ENCODE data around the gene CAB39L. TPM values are rescaled to one million over a fixed set of nuclear protein-coding genes. Genes with fewer than 3 reads are reported as not detected.

The CAB39L gene
- total and polyA plus RNA-seq, 2 experiments from 2014 or later, result 3.3 to 4.4 TPM

GRCh38 chr13:49314344-49314882 is 129.5 kb downstream of the CAB39L start:
- Mint-ChIP-seq H3K4me1 (peaks cover 2% of the 10 kb centered on the region; the same call in 1 of the 3 replicates), H3K27ac (no peak overlapping the region), H3K27me3 (ENCODE audit: insufficient read depth, low read depth, poor library complexity) (peaks cover 2% of the 10 kb centered on the region), H3K9me3 (no peaks in the 10 kb centered on the region), H3K36me3 (ENCODE audit: low read depth) (no peaks in the 10 kb centered on the region), H3K4me3 (no peak overlapping the region)
- Histone ChIP-seq H2AFZ (no peak overlapping the region), H3K79me2 (replicated peaks; ENCODE audit: insufficient read depth) (no peaks in the 10 kb centered on the region), H3F3A (replicated peaks; ENCODE audit: low read depth) (no peaks in the 10 kb centered on the region), H3K4me2 (no peak overlapping the region), H3K27ac (ENCODE audit: low read depth) (no peak overlapping the region), H3K36me3 (ENCODE audit: insufficient read depth) (no peaks in the 10 kb centered on the region), H3K4me3 (no peak overlapping the region), H4K20me1 (replicated peaks; ENCODE audit: insufficient read depth) (no peaks in the 10 kb centered on the region), H3K27me3 (ENCODE audit: insufficient read depth) (no peaks in the 10 kb centered on the region), H3K9me2 (ENCODE audit: insufficient read depth) (no peaks in the 10 kb centered on the region), H3K4me1 (ENCODE audit: insufficient read depth) (no peaks in the 10 kb centered on the region)
- ATAC-seq (no peak), DNase-seq (ENCODE audit: low spot score) (no peak)
- TF ChIP-seq CREB1 (CRISPR knock-in tag; IDR thresholded peaks at IDR 0.05; ENCODE audit: low read depth) (no peak), STAT1 (IDR thresholded peaks at IDR 0.05; ENCODE audit: unreplicated experiment) (no peak), NANOG (IDR thresholded peaks at IDR 0.05; ENCODE audit: borderline replicate concordance) (no peak), ZNF114 (CRISPR knock-in tag; IDR thresholded peaks at IDR 0.05) (no peak)

DNA sequence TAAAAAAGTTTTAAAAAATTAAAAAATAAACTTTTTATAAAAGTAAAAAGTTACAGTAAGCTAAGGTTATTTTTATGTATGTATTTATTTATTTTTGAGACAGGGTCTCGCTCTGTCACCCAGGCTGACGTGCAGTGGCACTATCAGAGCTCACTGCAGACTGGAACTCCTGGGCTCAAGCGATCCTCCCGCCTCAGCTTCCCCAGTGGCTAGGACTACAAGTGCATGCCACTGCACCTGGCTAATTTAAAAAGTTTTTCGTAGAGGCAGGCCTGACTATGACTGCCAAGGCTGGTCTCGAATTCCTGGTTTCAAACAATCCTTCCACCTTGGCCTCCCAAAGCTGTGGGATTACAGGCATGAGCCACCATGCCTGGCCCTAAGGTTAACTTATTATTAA is 132.0 kb downstream of the CAB39L start:
- Mint-ChIP-seq H3K4me1 (peaks cover 7% of the 10 kb centered on the region), H3K4me3 (no peak overlapping the region), H3K27ac (no peak overlapping the region), H3K9me3 (no peaks in the 10 kb centered on the region), H3K36me3 (ENCODE audit: low read depth) (no peaks in the 10 kb centered on the region), H3K27me3 (ENCODE audit: insufficient read depth, low read depth, poor library complexity) (peaks cover 2% of the 10 kb centered on the region)
- H3F3A ChIP-seq (replicated peaks; ENCODE audit: low read depth), result no peaks in the 10 kb centered on the region
- H4K20me1 ChIP-seq (replicated peaks; ENCODE audit: insufficient read depth), result no peaks in the 10 kb centered on the region
- H2AFZ ChIP-seq, result no peak overlapping the region
- H3K36me3 ChIP-seq (ENCODE audit: insufficient read depth), result no peaks in the 10 kb centered on the region
- H3K27me3 ChIP-seq (ENCODE audit: insufficient read depth), result no peaks in the 10 kb centered on the region
- no peak overlapping the region for H3K4me2 ChIP-seq
- no peaks in the 10 kb centered on the region for H3K9me2 ChIP-seq (ENCODE audit: insufficient read depth)
- H3K79me2 ChIP-seq (replicated peaks; ENCODE audit: insufficient read depth), result no peaks in the 10 kb centered on the region
- no peak for DNase-seq (ENCODE audit: low spot score)
- no peak overlapping the region for H3K4me3 ChIP-seq
- H3K4me1 ChIP-seq (ENCODE audit: insufficient read depth), result no peaks in the 10 kb centered on the region
- no peak for ATAC-seq
- no peak overlapping the region for H3K27ac ChIP-seq (ENCODE audit: low read depth)
- TF ChIP-seq CREB1 (CRISPR knock-in tag; IDR thresholded peaks at IDR 0.05; ENCODE audit: low read depth), result no peak
- TF ChIP-seq STAT1 (IDR thresholded peaks at IDR 0.05; ENCODE audit: unreplicated experiment), result no peak
- TF ChIP-seq POLR2AphosphoS5 (IDR thresholded peaks at IDR 0.05; ENCODE audit: low read depth), result no peak
- TF ChIP-seq CTCF (conservative IDR thresholded peaks at IDR 0.05; ENCODE audit: low read depth in 2 of 2), result no peak
- no peak for TF ChIP-seq ZNF331 (CRISPR knock-in tag; IDR thresholded peaks at IDR 0.05; ENCODE audit: low read depth)
- TF ChIP-seq, protein P1, sequence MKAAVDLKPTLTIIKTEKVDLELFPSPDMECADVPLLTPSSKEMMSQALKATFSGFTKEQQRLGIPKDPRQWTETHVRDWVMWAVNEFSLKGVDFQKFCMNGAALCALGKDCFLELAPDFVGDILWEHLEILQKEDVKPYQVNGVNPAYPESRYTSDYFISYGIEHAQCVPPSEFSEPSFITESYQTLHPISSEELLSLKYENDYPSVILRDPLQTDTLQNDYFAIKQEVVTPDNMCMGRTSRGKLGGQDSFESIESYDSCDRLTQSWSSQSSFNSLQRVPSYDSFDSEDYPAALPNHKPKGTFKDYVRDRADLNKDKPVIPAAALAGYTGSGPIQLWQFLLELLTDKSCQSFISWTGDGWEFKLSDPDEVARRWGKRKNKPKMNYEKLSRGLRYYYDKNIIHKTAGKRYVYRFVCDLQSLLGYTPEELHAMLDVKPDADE (IDR thresholded peaks at IDR 0.05), result no peak
- no peak for TF ChIP-seq ZNF462 (CRISPR knock-in tag; IDR thresholded peaks at IDR 0.05)
- TF ChIP-seq EZH2 (IDR thresholded peaks at IDR 0.05; ENCODE audit: low read depth, unreplicated experiment), result no peak

Measured in GM23338 (cell line).